Endothelial cell of umbilical vein (primary cell): ENCODE results near the gene POU2AF1.

Experiments
- EZH2 ChIP-seq: IDR thresholded peaks from 2 replicates; pipeline ENCODE4 v1.6.1; 2012; ENCODE audit warnings: borderline replicate concordance, low read depth, mild to moderate bottlenecking, moderate library complexity, low read length, inconsistent platforms; ENCODE audit not compliant: severe bottlenecking
- FOS ChIP-seq: IDR thresholded peaks from 2 replicates; pipeline ENCODE4 v1.6.1; 2011; ENCODE audit warnings: mild to moderate bottlenecking, low read length, moderate library complexity, borderline replicate concordance; ENCODE audit not compliant: insufficient read depth
- MAX ChIP-seq: IDR thresholded peaks from 2 replicates; pipeline ENCODE4 v1.6.1; 2011; ENCODE audit not compliant: insufficient read depth, insufficient read length

- TF ChIP-seq EZH2 (no peak), MAX (no peak), FOS (no peak)
These were observed 7.6 kb upstream of the POU2AF1 start for GRCh38 chr11:111386611-111387150.
